DOHH2 (cell line): ENCODE measurements around the gene MUL1.

ENCODE experiments used
- H3F3A ChIP-seq: fragments of 200-600 bp; sonication (generic), shearing (Covaris generic); 2 replicates; pipeline ENCODE4 v1.6.0; 2016; ENCODE audit warnings: antibody characterized with exemption, mild to moderate bottlenecking; ENCODE audit not compliant: control insufficient read depth, insufficient read depth
- H3K27ac ChIP-seq: fragments of 200-600 bp; sonication (generic); 2 replicates; pipeline ENCODE4 v1.5.1; 2014; ENCODE audit warnings: low read depth, mild to moderate bottlenecking, low read length, moderate library complexity
- H3K27me3 ChIP-seq: fragments of 200-600 bp; sonication (generic); 2 replicates; pipeline ENCODE4 v1.6.1; 2014; ENCODE audit warnings: mild to moderate bottlenecking, low read length, mixed read lengths; ENCODE audit not compliant: control insufficient read depth
- H3K36me3 ChIP-seq: fragments of 200-600 bp; sonication (generic); 2 replicates; pipeline ENCODE4 v1.6.1; 2014; ENCODE audit warnings: mild to moderate bottlenecking, low read length, moderate library complexity, mixed read lengths; ENCODE audit not compliant: control insufficient read depth
- H3K4me1 ChIP-seq: fragments of 200-600 bp; sonication (generic); 2 replicates; pipeline ENCODE4 v1.6.1; 2014; ENCODE audit warnings: mild to moderate bottlenecking, low read length, mixed read lengths; ENCODE audit not compliant: control insufficient read depth
- H3K4me2 ChIP-seq: fragments of 200-600 bp; sonication (generic); 2 replicates; pipeline ENCODE4 v1.6.0; 2014; ENCODE audit warnings: mild to moderate bottlenecking, low read length, moderate library complexity
- H3K4me3 ChIP-seq: fragments of 200-600 bp; sonication (generic); 2 replicates; pipeline ENCODE4 v1.5.1; 2014; ENCODE audit warnings: mild to moderate bottlenecking, low read length, mixed read lengths
- H3K79me2 ChIP-seq: fragments of 200-600 bp; sonication (generic); 2 replicates; pipeline ENCODE4 v1.6.1; 2014; ENCODE audit warnings: mild to moderate bottlenecking, low read length, mixed read lengths; ENCODE audit not compliant: control insufficient read depth
- H3K9me2 ChIP-seq: fragments of 200-600 bp; sonication (generic); replicated peaks from 2 replicates; pipeline ENCODE4 v1.6.1; 2014; ENCODE audit warnings: mild to moderate bottlenecking, low read length, mixed read lengths; ENCODE audit not compliant: control insufficient read depth
- H3K9me3 ChIP-seq: fragments of 200-600 bp; sonication (generic); 2 replicates; pipeline ENCODE4 v1.6.1; 2014; ENCODE audit warnings: antibody characterized with exemption, low read length, mixed read lengths; ENCODE audit not compliant: control insufficient read depth, insufficient read depth
- H4K20me1 ChIP-seq: fragments of 200-600 bp; sonication (generic); 2 replicates; pipeline ENCODE4 v1.6.0; 2014; ENCODE audit warnings: low read depth, mild to moderate bottlenecking, antibody characterized with exemption, low read length, moderate library complexity; ENCODE audit not compliant: control insufficient read depth, insufficient read depth
- CTCF ChIP-seq: fragments of 200-600 bp; sonication (generic); IDR thresholded peaks from one replicate; pipeline ENCODE4 v1.5.1; 2014; ENCODE audit warnings: antibody characterized with exemption, mild to moderate bottlenecking, low read depth, low read length; ENCODE audit not compliant: poor library complexity, severe bottlenecking
- EZH2phosphoT487 ChIP-seq: fragments of 200-600 bp; sonication (generic); IDR thresholded peaks from 2 replicates; pipeline ENCODE4 v1.6.1; 2017; ENCODE audit warnings: borderline replicate concordance, mild to moderate bottlenecking, antibody characterized with exemption, low read length, moderate library complexity, mixed read lengths

Gene MUL1

GRCh38 chr1:20487236-20487590 lies 20.7 kb downstream of the MUL1 start:
- Histone ChIP-seq H3K4me1 (0 out of 2 replicates have a peak, but pooled peaks cover 2% of the 10 kb centered on the region), H3F3A (no peaks in the 10 kb centered on the region), H3K79me2 (no peaks in the 10 kb centered on the region), H3K36me3 (no peaks in the 10 kb centered on the region), H3K27ac (no peak overlapping the region), H3K4me2 (no peak overlapping the region), H3K4me3 (no peak overlapping the region), H4K20me1 (no peaks in the 10 kb centered on the region), H3K27me3 (peaks cover 56% of the 10 kb centered on the region), H3K9me2 (no peaks in the 10 kb centered on the region), H3K9me3 (no peaks in the 10 kb centered on the region)
- no peak for TF ChIP-seq EZH2phosphoT487
- no peak for TF ChIP-seq CTCF

- H3K27me3 ChIP-seq, result peaks cover 59% of the 10 kb centered on the region
- H3K4me3 ChIP-seq, result peak overlapping the region; percentile 45
Measured at GRCh38 chr1:20486457-20487235, 21.3 kb downstream of the MUL1 start.

GRCh38 chr1:20485527-20486456 lies 22.2 kb downstream of the MUL1 start, which contains the start of gene CAMK2N1:
Gene CAMK2N1 (minus strand): TSS chr1:20486210. CDS start chr1:20485379, 831 bp downstream.
- no peaks in the 10 kb centered on the region for H3K79me2 ChIP-seq
- H3K9me2 ChIP-seq, result no peaks in the 10 kb centered on the region
- H3K4me2 ChIP-seq, result peak within 1 kb of the TSS; percentile 45; the same call in 1 of the 2 replicates
- H4K20me1 ChIP-seq, result no peaks in the 10 kb centered on the region
- no peak for TF ChIP-seq CTCF
- no peak for TF ChIP-seq EZH2phosphoT487
- H3K27me3 ChIP-seq, result peaks cover 67% of the 10 kb centered on the region
- 0 out of 2 replicates have a peak, but pooled peaks cover 2% of the 10 kb centered on the region for H3K4me1 ChIP-seq
- no peak within 1 kb of the TSS for H3K27ac ChIP-seq
- H3K9me3 ChIP-seq, result no peaks in the 10 kb centered on the region
- H3K36me3 ChIP-seq, result no peaks in the 10 kb centered on the region
- peak within 1 kb of the TSS; percentile 45 for H3K4me3 ChIP-seq
- no peaks in the 10 kb centered on the region for H3F3A ChIP-seq

More at GRCh38 chr1:20486457-20487235, 21.3 kb downstream of the MUL1 start:
- Histone ChIP-seq H3K27ac (no peak overlapping the region), H3K4me1 (0 out of 2 replicates have a peak, but pooled peaks cover 2% of the 10 kb centered on the region), H3K79me2 (no peaks in the 10 kb centered on the region), H3F3A (no peaks in the 10 kb centered on the region), H3K4me2 (peak overlapping the region; percentile 45; the same call in 1 of the 2 replicates), H3K9me3 (no peaks in the 10 kb centered on the region), H4K20me1 (no peaks in the 10 kb centered on the region), H3K9me2 (no peaks in the 10 kb centered on the region), H3K36me3 (no peaks in the 10 kb centered on the region)
- TF ChIP-seq CTCF (no peak), EZH2phosphoT487 (no peak)
